ENCODE data around the gene MRPL49. TPM values are rescaled to one million over a fixed set of nuclear protein-coding genes. Genes with fewer than 3 reads are reported as not detected.
A peak's percentile ranks its signal among the peaks of the same experiment; 100 is the strongest.

MRPL49 gene
- total and polyA plus RNA-seq, 2 of the 13 experiments (the other 11 are each of a cell fraction or from before 2014, with no cell fraction given) = 39.2 to 53.3 TPM

DNA sequence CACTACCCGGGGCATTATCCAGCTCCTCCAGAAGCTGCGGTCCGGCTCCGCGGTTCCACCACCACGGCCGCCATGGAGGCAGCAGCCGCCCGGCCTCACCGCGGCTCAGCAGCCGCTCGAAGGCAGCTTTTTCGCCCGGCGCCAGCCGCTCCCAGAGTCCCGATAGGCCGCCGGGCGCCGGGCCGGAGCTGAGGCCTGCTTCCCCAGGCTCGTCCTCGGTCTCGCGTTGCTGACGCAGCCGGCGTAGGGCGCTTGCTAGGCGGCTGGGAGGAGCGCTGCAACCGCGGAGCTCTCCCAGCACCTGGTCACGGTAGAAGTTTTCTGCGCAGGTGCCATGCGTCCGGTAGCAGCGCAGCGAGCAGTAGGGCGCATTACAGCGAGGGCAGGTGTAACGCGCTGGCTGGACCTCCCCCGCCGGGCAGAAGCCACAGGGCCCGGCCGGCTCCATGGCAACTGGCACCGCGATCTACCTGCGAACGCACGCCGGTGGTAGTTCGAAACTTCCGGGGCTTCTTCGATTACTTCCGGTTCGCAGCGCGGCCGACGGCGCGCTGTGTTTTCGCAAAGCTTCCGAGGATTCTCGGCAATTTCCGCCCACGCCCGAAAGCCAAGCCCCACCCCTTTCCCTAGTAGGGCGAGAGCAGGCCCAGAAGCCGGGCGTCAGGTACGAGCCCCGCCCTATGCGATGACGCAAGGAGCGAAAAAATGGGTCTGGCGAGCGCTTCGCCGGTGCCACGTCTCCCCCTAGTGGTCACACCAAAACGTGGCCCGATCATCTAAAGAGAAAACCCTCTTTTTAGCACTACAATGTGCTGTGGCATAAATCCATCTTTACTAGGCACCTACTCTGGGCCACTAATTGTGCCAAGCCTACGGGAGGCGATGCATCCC lies 4.7 kb upstream of the MRPL49 start, which contains the start of gene ZNHIT2 (continued):
- TF ChIP-seq, protein P1, sequence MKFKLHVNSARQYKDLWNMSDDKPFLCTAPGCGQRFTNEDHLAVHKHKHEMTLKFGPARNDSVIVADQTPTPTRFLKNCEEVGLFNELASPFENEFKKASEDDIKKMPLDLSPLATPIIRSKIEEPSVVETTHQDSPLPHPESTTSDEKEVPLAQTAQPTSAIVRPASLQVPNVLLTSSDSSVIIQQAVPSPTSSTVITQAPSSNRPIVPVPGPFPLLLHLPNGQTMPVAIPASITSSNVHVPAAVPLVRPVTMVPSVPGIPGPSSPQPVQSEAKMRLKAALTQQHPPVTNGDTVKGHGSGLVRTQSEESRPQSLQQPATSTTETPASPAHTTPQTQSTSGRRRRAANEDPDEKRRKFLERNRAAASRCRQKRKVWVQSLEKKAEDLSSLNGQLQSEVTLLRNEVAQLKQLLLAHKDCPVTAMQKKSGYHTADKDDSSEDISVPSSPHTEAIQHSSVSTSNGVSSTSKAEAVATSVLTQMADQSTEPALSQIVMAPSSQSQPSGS (CRISPR knock-in tag; IDR thresholded peaks at IDR 0.05) = peak; percentile 94
- TF ChIP-seq ZNF616 (CRISPR knock-in tag; IDR thresholded peaks at IDR 0.05; ENCODE audit: low read depth) (peak; percentile 81; the same call in 1 of the 2 replicates), HDAC1 (CRISPR knock-in tag; IDR thresholded peaks at IDR 0.05) (peak; percentile 91), HNRNPL (IDR thresholded peaks at IDR 0.05; ENCODE audit: low read depth, low read length) (peak; percentile 79), DMAP1 (CRISPR knock-in tag; IDR thresholded peaks at IDR 0.05) (peak; percentile 61; the same call in 1 of the 2 replicates), ZNF558 (CRISPR knock-in tag; IDR thresholded peaks at IDR 0.05; ENCODE audit: borderline replicate concordance) (peak; percentile 97), SRSF4 (IDR thresholded peaks at IDR 0.05; ENCODE audit: low read depth, low read length, poor library complexity, severe bottlenecking) (peak; percentile 73), HMG20A (CRISPR knock-in tag; IDR thresholded peaks at IDR 0.05; ENCODE audit: borderline replicate concordance) (no peak), TAF15 (IDR thresholded peaks at IDR 0.05; ENCODE audit: low read depth, low read length, poor library complexity, severe bottlenecking) (peak; percentile 31), FOXK1 (CRISPR knock-in tag; IDR thresholded peaks at IDR 0.05; ENCODE audit: borderline replicate concordance, low read depth) (peak; percentile 86; the same call in 1 of the 2 replicates), CBFB (CRISPR knock-in tag; IDR thresholded peaks at IDR 0.05) (0 out of 2 replicates have a peak, but pooled peaks have one; percentile 36), HMG20B (CRISPR knock-in tag; conservative IDR thresholded peaks at IDR 0.05) (no peak; the same call in 1 of the 2 replicates), TAF1 (CRISPR knock-in tag; IDR thresholded peaks at IDR 0.05) (peak; percentile 80; the same call in 1 of the 2 replicates), SMARCC2 (IDR thresholded peaks at IDR 0.05) (no peak), ZNF44 (CRISPR knock-in tag; IDR thresholded peaks at IDR 0.05) (no peak)
- TF ChIP-seq, protein P2, sequence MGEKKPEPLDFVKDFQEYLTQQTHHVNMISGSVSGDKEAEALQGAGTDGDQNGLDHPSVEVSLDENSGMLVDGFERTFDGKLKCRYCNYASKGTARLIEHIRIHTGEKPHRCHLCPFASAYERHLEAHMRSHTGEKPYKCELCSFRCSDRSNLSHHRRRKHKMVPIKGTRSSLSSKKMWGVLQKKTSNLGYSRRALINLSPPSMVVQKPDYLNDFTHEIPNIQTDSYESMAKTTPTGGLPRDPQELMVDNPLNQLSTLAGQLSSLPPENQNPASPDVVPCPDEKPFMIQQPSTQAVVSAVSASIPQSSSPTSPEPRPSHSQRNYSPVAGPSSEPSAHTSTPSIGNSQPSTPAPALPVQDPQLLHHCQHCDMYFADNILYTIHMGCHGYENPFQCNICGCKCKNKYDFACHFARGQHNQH (CRISPR knock-in tag; IDR thresholded peaks at IDR 0.05) = peak; percentile 73
- TF ChIP-seq, protein P3, sequence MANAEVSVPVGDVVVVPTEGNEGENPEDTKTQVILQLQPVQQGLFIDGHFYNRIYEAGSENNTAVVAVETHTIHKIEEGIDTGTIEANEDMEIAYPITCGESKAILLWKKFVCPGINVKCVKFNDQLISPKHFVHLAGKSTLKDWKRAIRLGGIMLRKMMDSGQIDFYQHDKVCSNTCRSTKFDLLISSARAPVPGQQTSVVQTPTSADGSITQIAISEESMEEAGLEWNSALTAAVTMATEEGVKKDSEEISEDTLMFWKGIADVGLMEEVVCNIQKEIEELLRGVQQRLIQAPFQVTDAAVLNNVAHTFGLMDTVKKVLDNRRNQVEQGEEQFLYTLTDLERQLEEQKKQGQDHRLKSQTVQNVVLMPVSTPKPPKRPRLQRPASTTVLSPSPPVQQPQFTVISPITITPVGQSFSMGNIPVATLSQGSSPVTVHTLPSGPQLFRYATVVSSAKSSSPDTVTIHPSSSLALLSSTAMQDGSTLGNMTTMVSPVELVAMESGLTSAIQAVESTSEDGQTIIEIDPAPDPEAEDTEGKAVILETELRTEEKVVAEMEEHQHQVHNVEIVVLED (CRISPR knock-in tag; IDR thresholded peaks at IDR 0.05; ENCODE audit: borderline replicate concordance) = peak; percentile 91; the same call in 1 of the 2 replicates
- TF ChIP-seq, protein P4, sequence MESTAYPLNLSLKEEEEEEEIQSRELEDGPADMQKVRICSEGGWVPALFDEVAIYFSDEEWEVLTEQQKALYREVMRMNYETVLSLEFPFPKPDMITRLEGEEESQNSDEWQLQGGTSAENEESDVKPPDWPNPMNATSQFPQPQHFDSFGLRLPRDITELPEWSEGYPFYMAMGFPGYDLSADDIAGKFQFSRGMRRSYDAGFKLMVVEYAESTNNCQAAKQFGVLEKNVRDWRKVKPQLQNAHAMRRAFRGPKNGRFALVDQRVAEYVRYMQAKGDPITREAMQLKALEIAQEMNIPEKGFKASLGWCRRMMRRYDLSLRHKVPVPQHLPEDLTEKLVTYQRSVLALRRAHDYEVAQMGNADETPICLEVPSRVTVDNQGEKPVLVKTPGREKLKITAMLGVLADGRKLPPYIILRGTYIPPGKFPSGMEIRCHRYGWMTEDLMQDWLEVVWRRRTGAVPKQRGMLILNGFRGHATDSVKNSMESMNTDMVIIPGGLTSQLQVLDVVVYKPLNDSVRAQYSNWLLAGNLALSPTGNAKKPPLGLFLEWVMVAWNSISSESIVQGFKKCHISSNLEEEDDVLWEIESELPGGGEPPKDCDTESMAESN (CRISPR knock-in tag; conservative IDR thresholded peaks at IDR 0.05) = peak; percentile 96
- TF ChIP-seq, protein P5, sequence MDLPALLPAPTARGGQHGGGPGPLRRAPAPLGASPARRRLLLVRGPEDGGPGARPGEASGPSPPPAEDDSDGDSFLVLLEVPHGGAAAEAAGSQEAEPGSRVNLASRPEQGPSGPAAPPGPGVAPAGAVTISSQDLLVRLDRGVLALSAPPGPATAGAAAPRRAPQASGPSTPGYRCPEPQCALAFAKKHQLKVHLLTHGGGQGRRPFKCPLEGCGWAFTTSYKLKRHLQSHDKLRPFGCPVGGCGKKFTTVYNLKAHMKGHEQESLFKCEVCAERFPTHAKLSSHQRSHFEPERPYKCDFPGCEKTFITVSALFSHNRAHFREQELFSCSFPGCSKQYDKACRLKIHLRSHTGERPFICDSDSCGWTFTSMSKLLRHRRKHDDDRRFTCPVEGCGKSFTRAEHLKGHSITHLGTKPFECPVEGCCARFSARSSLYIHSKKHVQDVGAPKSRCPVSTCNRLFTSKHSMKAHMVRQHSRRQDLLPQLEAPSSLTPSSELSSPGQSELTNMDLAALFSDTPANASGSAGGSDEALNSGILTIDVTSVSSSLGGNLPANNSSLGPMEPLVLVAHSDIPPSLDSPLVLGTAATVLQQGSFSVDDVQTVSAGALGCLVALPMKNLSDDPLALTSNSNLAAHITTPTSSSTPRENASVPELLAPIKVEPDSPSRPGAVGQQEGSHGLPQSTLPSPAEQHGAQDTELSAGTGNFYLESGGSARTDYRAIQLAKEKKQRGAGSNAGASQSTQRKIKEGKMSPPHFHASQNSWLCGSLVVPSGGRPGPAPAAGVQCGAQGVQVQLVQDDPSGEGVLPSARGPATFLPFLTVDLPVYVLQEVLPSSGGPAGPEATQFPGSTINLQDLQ (CRISPR knock-in tag; IDR thresholded peaks at IDR 0.05) = peak; percentile 94

All from HepG2 (cell line).